GM12878 (cell line): Measurements from ENCODE around the gene PKNOX1. TPM values are rescaled to one million over a fixed set of nuclear protein-coding genes. Genes with fewer than 3 reads are reported as not detected.

Source experiments
- ATAC-seq: fragments of 200-7000 bp; cut with Tn5 transposase; 3 replicates; pipeline ENCODE4 v1.9.1; 2020; ENCODE audit warnings: mild to moderate bottlenecking, moderate library complexity
- BruUV-seq: library from RNA; stranded (reverse); fragments of 400-500 nt; replicated peaks from 2 replicates; lab custom pipeline; 2021; lab: Mats Ljungman, UMichigan
- CTCF ChIA-PET: fragments of 300-600 bp; sonication (Branson Sonifier 250); formaldehyde crosslinking; extraction: SDS; loops from one replicate; lab custom pipeline; 2021; ENCODE audit warnings: inconsistent platforms; lab: Yijun Ruan, JAX
- POLR2A ChIA-PET: fragments of 350-600 bp; formaldehyde crosslinking; extraction: SDS; loops from one replicate; lab custom pipeline; 2021; ENCODE audit warnings: inconsistent platforms; lab: Charles Lee
- RAD21 ChIA-PET: fragments of 300-600 bp; sonication (Branson Sonifier 250); formaldehyde crosslinking; loops from one replicate; lab custom pipeline; 2023; ENCODE audit warnings: antibody characterized with exemption; ENCODE audit not compliant: unreplicated experiment; lab: Charles Lee
- SMC1A ChIA-PET: fragments of 300-600 bp; sonication (Branson Sonifier 250); formaldehyde crosslinking; loops from one replicate; lab custom pipeline; 2023; ENCODE audit not compliant: unreplicated experiment, uncharacterized antibody; lab: Charles Lee
- DNase-seq: peaks from one replicate; pipeline ENCODE4 v3.0.0-alpha.2; 2011; ENCODE audit warnings: low read depth, low spot score
- FAIRE-seq: peaks from 3 replicates; lab custom pipeline; 2011; peaks lifted over from hg19 to GRCh38; lab: Jason Lieb, UNC
- H2AFZ ChIP-seq: 2 replicates; pipeline ENCODE4 v1.6.0; 2011; ENCODE audit warnings: low read depth, low read length, control low read depth; ENCODE audit not compliant: control insufficient read depth
- H3K27ac ChIP-seq: 2 replicates; pipeline ENCODE4 v1.5.1; 2011; ENCODE audit warnings: control low read depth; ENCODE audit not compliant: control insufficient read depth, insufficient read depth
- H3K27me3 ChIP-seq, 2 experiments: replicated peaks in 1 of 2; 2 replicates each; pipeline versions ENCODE4 v1.6.0 to v1.6.1; 2011; ENCODE audit warnings: low read length in 1 of 2; ENCODE audit not compliant: control insufficient read depth in 2 of 2, insufficient read depth in 2 of 2
- H3K36me3 ChIP-seq, 2 experiments: 2 replicates each; pipeline ENCODE4 v1.5.1; 2011; ENCODE audit warnings: low read length in 1 of 2; ENCODE audit not compliant: control insufficient read depth in 2 of 2, insufficient read depth in 2 of 2
- H3K4me1 ChIP-seq: 2 replicates; pipeline ENCODE4 v1.6.1; 2011; ENCODE audit warnings: mild to moderate bottlenecking, low read length, moderate library complexity, mixed read lengths; ENCODE audit not compliant: control insufficient read depth, insufficient read depth
- H3K4me2 ChIP-seq: 2 replicates; pipeline ENCODE4 v1.6.0; 2011; ENCODE audit warnings: control low read depth; ENCODE audit not compliant: control insufficient read depth, insufficient read depth
- H3K4me3 ChIP-seq: fragments of 200-600 bp; sonication (generic); 2 replicates; pipeline ENCODE4 v1.5.1; 2016
- H3K79me2 ChIP-seq: 2 replicates; pipeline ENCODE4 v1.6.0; 2011; ENCODE audit warnings: low read length; ENCODE audit not compliant: control insufficient read depth, insufficient read depth
- H3K9ac ChIP-seq: 2 replicates; pipeline ENCODE4 v1.8.0; 2011; ENCODE audit warnings: low read length, control low read depth, mixed read lengths; ENCODE audit not compliant: control insufficient read depth, insufficient read depth
- H3K9me3 ChIP-seq: replicated peaks from 3 replicates; pipeline ENCODE4 v1.5.1; 2011; ENCODE audit warnings: mild to moderate bottlenecking, low read length; ENCODE audit not compliant: control insufficient read depth, insufficient read depth
- H4K20me1 ChIP-seq: 2 replicates; pipeline ENCODE4 v1.6.0; 2011; ENCODE audit not compliant: control insufficient read depth, insufficient read depth
- FOS ChIP-seq: IDR thresholded peaks from 3 replicates; pipeline ENCODE4 v1.6.1; 2011; ENCODE audit warnings: borderline replicate concordance; ENCODE audit not compliant: insufficient read length; ENCODE audit errors: extremely low read depth
- FOXK2 ChIP-seq: fragments of 450-650 bp; IDR thresholded peaks from 2 replicates; pipeline ENCODE4 v1.6.1; 2017; ENCODE audit warnings: mild to moderate bottlenecking, moderate library complexity
- HCFC1 ChIP-seq: fragments of 150-350 bp; IDR thresholded peaks from 2 replicates; pipeline ENCODE4 v1.6.1; 2014; ENCODE audit warnings: low read length
- PAX8 ChIP-seq: fragments of 450-650 bp; IDR thresholded peaks from 2 replicates; pipeline ENCODE4 v1.6.1; 2017; ENCODE audit warnings: mild to moderate bottlenecking, moderate library complexity
- RUNX3 ChIP-seq: IDR thresholded peaks from 2 replicates; pipeline ENCODE4 v1.6.1; 2012; ENCODE audit warnings: low read length, inconsistent platforms
- SMARCA5 ChIP-seq: fragments of 450-650 bp; IDR thresholded peaks from 2 replicates; pipeline ENCODE4 v1.6.1; 2017; ENCODE audit warnings: mild to moderate bottlenecking
- SREBF2 ChIP-seq: IDR thresholded peaks from 2 replicates; pipeline ENCODE4 v1.6.1; 2012; ENCODE audit warnings: mild to moderate bottlenecking, low read length
- STAT1 ChIP-seq: fragments of 450-650 bp; conservative IDR thresholded peaks from 2 replicates; pipeline ENCODE4 v1.6.1; 2014; ENCODE audit warnings: antibody characterized with exemption, mild to moderate bottlenecking
- SUZ12 ChIP-seq: fragments of 200-600 bp; sonication (generic); IDR thresholded peaks from one replicate; pipeline ENCODE4 v1.6.1; 2018; ENCODE audit warnings: antibody characterized with exemption, mild to moderate bottlenecking; ENCODE audit not compliant: unreplicated experiment
- WRNIP1 ChIP-seq: IDR thresholded peaks from 2 replicates; pipeline ENCODE4 v1.6.1; 2011; ENCODE audit warnings: low read depth, low read length, improper control_type of control experiment, borderline replicate concordance
- WGBS: methylation state at CpG from one replicate; pipeline ENCODE4 v1.1.6; 2016; ENCODE audit warnings: low lambda C conversion rate; ENCODE audit not compliant: insufficient replicate concordance, insufficient coverage; ENCODE audit errors: missing lambda C conversion rate; 5-methylcytosine and 5-hydroxymethylcytosine counted together
- in situ Hi-C: fragments of 300-500 bp; cut with MboI; formaldehyde crosslinking; loops from 9 replicates; pipeline ENCODE4 v1.14.3; 2018; ENCODE audit warnings: mixed read lengths
- intact Hi-C: fragments of 100-400 bp; cut with micrococcal nuclease; formaldehyde crosslinking; loops from one replicate; pipeline ENCODE4 v1.14.2; 2022; ENCODE audit not compliant: unreplicated experiment
- polyA plus RNA-seq, 11 experiments: library from polyadenylated mRNA; depleted of rRNA in 4 of 11; unstranded in 6 of 11; stranded (reverse) in 5 of 11; fragments of >200 nt; fragmentation: Nextera tagmentation in 4 of 11; fragmentation: Illumina TruSeq in 1 of 11; extraction: Ambion mirVana in 4 of 11; extraction: Trizol in 1 of 11; gene quantifications; 1 replicate in 1 of 11; 2 replicates in 10 of 11; pipeline versions ENCODE4 v1.2.1 to v1.2.3, GENCODE V29; 2011 to 2016; ENCODE audit warnings: inconsistent platforms in 2 of 11, missing spikeins in 2 of 11, low read depth in 1 of 11
- total RNA-seq, 4 experiments: library from RNA; depleted of rRNA in 3 of 4; stranded (reverse); fragments of >200 nt in 3 of 4; fragmentation: Illumina TruSeq in 1 of 4; extraction: Trizol in 1 of 4; gene quantifications; 2 replicates each; pipeline versions ENCODE4 v1.2.1 to v1.2.3, GENCODE V29; 2013 to 2021
- TF ChIP-seq, protein P1 (sequence below): IDR thresholded peaks from 2 replicates; pipeline ENCODE4 v1.6.1; 2012; ENCODE audit warnings: mild to moderate bottlenecking, low read depth, low read length
- TF ChIP-seq, protein P2 (sequence below): fragments of 450-650 bp; IDR thresholded peaks from 2 replicates; pipeline ENCODE4 v1.6.1; 2016; ENCODE audit warnings: mild to moderate bottlenecking
- TF ChIP-seq, protein P3 (sequence below): fragments of 450-650 bp; conservative IDR thresholded peaks from 2 replicates; pipeline ENCODE4 v1.6.1; 2017; ENCODE audit warnings: mild to moderate bottlenecking, moderate library complexity
- TF ChIP-seq, protein P4 (sequence below): IDR thresholded peaks from 2 replicates; pipeline ENCODE4 v1.6.1; 2011; ENCODE audit warnings: borderline replicate concordance, low read depth, mild to moderate bottlenecking, moderate library complexity, mixed read lengths, low read length; ENCODE audit not compliant: insufficient read depth; ENCODE audit errors: extremely low read length
- TF ChIP-seq, protein P5 (sequence below): fragments of 450-650 bp; IDR thresholded peaks from 2 replicates; pipeline ENCODE4 v1.6.1; 2014; ENCODE audit warnings: mild to moderate bottlenecking

The PKNOX1 gene
- total and polyA plus RNA-seq, 10 of the 15 experiments (the other 5 are each of a cell fraction or from before 2014, with no cell fraction given): 6.9 to 23.7 (median 13.2) TPM

DNA sequence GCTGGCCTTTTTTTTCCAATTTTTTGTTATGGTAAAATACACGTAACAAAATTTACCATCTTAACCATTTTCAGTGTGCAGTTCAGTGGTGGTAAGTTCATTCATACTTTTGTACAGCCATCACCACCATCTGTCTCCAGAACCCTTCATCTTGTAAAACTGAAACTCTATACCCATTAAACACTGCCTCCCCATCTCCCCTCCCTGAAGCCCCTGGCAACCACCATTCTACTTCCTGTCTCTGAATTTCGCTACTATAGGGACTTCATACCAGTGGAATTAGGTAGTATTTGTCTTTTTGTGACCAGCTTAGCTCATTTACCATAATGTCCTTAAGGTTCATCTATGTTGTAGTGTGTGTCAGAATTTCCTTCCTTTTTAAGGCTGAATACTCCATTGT, 8.7 kb downstream of the PKNOX1 start (continued):
- TF ChIP-seq, protein P1, sequence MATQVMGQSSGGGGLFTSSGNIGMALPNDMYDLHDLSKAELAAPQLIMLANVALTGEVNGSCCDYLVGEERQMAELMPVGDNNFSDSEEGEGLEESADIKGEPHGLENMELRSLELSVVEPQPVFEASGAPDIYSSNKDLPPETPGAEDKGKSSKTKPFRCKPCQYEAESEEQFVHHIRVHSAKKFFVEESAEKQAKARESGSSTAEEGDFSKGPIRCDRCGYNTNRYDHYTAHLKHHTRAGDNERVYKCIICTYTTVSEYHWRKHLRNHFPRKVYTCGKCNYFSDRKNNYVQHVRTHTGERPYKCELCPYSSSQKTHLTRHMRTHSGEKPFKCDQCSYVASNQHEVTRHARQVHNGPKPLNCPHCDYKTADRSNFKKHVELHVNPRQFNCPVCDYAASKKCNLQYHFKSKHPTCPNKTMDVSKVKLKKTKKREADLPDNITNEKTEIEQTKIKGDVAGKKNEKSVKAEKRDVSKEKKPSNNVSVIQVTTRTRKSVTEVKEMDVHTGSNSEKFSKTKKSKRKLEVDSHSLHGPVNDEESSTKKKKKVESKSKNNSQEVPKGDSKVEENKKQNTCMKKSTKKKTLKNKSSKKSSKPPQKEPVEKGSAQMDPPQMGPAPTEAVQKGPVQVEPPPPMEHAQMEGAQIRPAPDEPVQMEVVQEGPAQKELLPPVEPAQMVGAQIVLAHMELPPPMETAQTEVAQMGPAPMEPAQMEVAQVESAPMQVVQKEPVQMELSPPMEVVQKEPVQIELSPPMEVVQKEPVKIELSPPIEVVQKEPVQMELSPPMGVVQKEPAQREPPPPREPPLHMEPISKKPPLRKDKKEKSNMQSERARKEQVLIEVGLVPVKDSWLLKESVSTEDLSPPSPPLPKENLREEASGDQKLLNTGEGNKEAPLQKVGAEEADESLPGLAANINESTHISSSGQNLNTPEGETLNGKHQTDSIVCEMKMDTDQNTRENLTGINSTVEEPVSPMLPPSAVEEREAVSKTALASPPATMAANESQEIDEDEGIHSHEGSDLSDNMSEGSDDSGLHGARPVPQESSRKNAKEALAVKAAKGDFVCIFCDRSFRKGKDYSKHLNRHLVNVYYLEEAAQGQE: no peak
- TF ChIP-seq WRNIP1 (no peak), SREBF2 (no peak)

DNA sequence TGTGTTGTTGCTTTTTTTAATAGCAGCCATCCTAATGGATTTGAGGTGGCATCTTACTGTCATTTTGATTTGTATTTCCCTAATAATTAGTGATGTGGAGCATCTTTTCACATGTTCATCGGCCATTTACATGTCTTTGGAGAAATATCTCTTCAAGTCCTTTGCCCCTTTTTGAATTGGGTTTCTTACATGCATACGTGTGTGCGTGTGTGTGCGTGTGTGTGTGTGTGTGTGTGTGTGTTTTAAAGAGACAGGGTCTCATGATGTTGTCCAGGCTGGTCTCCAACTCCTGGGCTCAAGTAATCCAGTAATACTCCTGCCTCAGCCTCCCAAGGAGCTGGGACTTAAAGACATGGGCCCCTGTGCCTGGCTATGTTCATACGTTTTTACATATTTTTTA, 9.5 kb downstream of the PKNOX1 start:
- WGBS: 80% methylated on average over 5 of the region's 5 CpGs
- Histone ChIP-seq H3K79me2 (no peaks in the 10 kb centered on the region; the same call in none of the 2 replicates), H3K9me3 (no peaks in the 10 kb centered on the region), H3K4me2 (no peak overlapping the region), H3K9ac (no peak overlapping the region), H3K4me1 (peaks cover 33% of the 10 kb centered on the region), H2AFZ (no peak overlapping the region), H3K27ac (no peak overlapping the region), H3K4me3 (no peak overlapping the region), H4K20me1 (no peaks in the 10 kb centered on the region), H3K27me3 (no peaks in the 10 kb centered on the region), H3K36me3 (0 out of 4 replicates have a peak, but pooled peaks cover 0 to 2% of the 10 kb centered on the region in 2 experiments)
- DNase-seq (no peak), ATAC-seq (no peak), FAIRE-seq (no peak)
- POLR2A ChIA-PET: interaction anchor here (0.7 kb wide), 1 partner anchor 10 kb away, joined by 3 read pairs; the partner anchor contains the start of gene PKNOX1
- CTCF ChIA-PET: interaction anchor here (0.8 kb wide), 1 partner anchor 342 kb away, joined by 3 read pairs; no protein-coding TSS in a partner anchor
- in situ Hi-C loops: no loop called here
- no TSS peak for BruUV-seq
- RAD21 ChIA-PET: no interaction called here
- SMC1A ChIA-PET: no interaction called here
- intact Hi-C loops: no loop called here
- TF ChIP-seq PAX8 (no peak), FOS (no peak), RUNX3 (no peak), FOXK2 (no peak), SMARCA5 (no peak), STAT1 (no peak), HCFC1 (no peak), SUZ12 (no peak)
- TF ChIP-seq, protein P2, sequence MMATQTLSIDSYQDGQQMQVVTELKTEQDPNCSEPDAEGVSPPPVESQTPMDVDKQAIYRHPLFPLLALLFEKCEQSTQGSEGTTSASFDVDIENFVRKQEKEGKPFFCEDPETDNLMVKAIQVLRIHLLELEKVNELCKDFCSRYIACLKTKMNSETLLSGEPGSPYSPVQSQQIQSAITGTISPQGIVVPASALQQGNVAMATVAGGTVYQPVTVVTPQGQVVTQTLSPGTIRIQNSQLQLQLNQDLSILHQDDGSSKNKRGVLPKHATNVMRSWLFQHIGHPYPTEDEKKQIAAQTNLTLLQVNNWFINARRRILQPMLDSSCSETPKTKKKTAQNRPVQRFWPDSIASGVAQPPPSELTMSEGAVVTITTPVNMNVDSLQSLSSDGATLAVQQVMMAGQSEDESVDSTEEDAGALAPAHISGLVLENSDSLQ: no peak
- TF ChIP-seq, protein P3, sequence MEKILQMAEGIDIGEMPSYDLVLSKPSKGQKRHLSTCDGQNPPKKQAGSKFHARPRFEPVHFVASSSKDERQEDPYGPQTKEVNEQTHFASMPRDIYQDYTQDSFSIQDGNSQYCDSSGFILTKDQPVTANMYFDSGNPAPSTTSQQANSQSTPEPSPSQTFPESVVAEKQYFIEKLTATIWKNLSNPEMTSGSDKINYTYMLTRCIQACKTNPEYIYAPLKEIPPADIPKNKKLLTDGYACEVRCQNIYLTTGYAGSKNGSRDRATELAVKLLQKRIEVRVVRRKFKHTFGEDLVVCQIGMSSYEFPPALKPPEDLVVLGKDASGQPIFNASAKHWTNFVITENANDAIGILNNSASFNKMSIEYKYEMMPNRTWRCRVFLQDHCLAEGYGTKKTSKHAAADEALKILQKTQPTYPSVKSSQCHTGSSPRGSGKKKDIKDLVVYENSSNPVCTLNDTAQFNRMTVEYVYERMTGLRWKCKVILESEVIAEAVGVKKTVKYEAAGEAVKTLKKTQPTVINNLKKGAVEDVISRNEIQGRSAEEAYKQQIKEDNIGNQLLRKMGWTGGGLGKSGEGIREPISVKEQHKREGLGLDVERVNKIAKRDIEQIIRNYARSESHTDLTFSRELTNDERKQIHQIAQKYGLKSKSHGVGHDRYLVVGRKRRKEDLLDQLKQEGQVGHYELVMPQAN: no peak
- TF ChIP-seq, protein P4, sequence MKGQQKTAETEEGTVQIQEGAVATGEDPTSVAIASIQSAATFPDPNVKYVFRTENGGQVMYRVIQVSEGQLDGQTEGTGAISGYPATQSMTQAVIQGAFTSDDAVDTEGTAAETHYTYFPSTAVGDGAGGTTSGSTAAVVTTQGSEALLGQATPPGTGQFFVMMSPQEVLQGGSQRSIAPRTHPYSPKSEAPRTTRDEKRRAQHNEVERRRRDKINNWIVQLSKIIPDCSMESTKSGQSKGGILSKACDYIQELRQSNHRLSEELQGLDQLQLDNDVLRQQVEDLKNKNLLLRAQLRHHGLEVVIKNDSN: no peak
- TF ChIP-seq, protein P5, sequence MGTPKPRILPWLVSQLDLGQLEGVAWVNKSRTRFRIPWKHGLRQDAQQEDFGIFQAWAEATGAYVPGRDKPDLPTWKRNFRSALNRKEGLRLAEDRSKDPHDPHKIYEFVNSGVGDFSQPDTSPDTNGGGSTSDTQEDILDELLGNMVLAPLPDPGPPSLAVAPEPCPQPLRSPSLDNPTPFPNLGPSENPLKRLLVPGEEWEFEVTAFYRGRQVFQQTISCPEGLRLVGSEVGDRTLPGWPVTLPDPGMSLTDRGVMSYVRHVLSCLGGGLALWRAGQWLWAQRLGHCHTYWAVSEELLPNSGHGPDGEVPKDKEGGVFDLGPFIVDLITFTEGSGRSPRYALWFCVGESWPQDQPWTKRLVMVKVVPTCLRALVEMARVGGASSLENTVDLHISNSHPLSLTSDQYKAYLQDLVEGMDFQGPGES: no peak
